ENCODE results near the gene AEBP2. TPM values are rescaled to one million over a fixed set of nuclear protein-coding genes. Genes with fewer than 3 reads are reported as not detected.

The AEBP2 gene
- total and polyA plus RNA-seq, 7 donors = 7.8 to 52.8 (median 28.4) TPM

DNA sequence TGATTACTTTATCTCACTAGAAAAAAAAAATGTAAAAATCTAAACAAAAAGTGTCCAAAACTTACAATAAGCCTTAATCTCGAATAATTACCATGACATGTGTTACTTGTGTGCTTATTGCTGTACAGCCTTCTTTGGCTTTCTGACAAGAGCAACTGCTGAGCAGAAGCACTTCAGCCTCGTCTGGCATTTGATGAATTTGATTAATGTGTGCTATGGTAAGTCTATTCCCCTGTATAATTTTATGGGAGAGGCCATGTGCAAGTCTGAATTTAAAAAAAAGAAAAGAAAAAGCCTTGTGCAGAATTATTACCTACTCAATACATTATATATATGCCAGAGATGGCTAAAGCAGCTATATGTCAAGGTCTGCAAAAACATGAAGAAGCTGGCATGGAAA is 113.9 kb downstream of the AEBP2 start:
- H3K36me3 ChIP-seq = no peaks in the 10 kb centered on the region
- DNase-seq = no peak
- no peak overlapping the region for H3K4me3 ChIP-seq
- no peak for TF ChIP-seq POLR2AphosphoS5 (IDR thresholded peaks at IDR 0.05)
- no peak for TF ChIP-seq EP300 (IDR thresholded peaks at IDR 0.05)
- no peak for TF ChIP-seq CTCF (IDR thresholded peaks at IDR 0.05)
- no peak for TF ChIP-seq POLR2A (IDR thresholded peaks at IDR 0.05)
- no peaks in the 10 kb centered on the region for H3K27me3 ChIP-seq
- WGBS, 2 donors = 75 to 79% methylated on average over 2 of the region's 2 CpGs
- intact Hi-C loops (cut with DNase I) = no loop called here
- no peak overlapping the region for H3K27ac ChIP-seq
- no peaks in the 10 kb centered on the region for H3K9me3 ChIP-seq
- peaks cover 0 to 8% (median 0%) of the 10 kb centered on the region in 4 donors for H3K4me1 ChIP-seq

GRCh38 chr12:19561411-19561961 is 122.2 kb downstream of the AEBP2 start:
- Histone ChIP-seq H3K27me3 (no peaks in the 10 kb centered on the region), H3K9me3 (no peaks in the 10 kb centered on the region), H3K4me1 (no peaks in the 10 kb centered on the region), H3K27ac (no peak overlapping the region), H3K4me3 (no peak overlapping the region), H3K36me3 (no peaks in the 10 kb centered on the region)
- intact Hi-C loops (cut with DNase I) = no loop called here
- DNase-seq = no peak
- TF ChIP-seq CTCF (IDR thresholded peaks at IDR 0.05) = no peak

Small RNA genes lying within 50 kb of the gene (small RNA-seq; reads per million reads assigned to genes)
- 0 to 0.29 (median 0) reads per million in 3 donors for gene AC091805.2
- gene RNU6-254P = 0 reads per million in 3 donors
